GM19238 (cell line): Measurements from ENCODE around the gene SLC44A5.
"Not testable (repeated sequence)": the region's sequence is repeated elsewhere in the genome, so short reads cannot be mapped to it uniquely, and the experiment has no call there.

Source experiments
- DNase-seq: peaks from one replicate; pipeline ENCODE4 v3.0.0; 2011; ENCODE audit warnings: low spot score; ENCODE audit not compliant: insufficient read length

The SLC44A5 gene

GRCh38 chr1:75375476-75376447 is 235.2 kb downstream of the SLC44A5 start:
- not testable (repeated sequence) for DNase-seq

GRCh38 chr1:75373542-75374159 is 237.3 kb downstream of the SLC44A5 start:
- no peak for DNase-seq

GRCh38 chr1:75366595-75366994 is 244.3 kb downstream of the SLC44A5 start:
- no peak for DNase-seq

- DNase-seq = no peak
Observed at GRCh38 chr1:75361260-75361659, 249.7 kb downstream of the SLC44A5 start.

- not testable (repeated sequence) for DNase-seq
Observed at GRCh38 chr1:75354267-75354666, 256.6 kb downstream of the SLC44A5 start.

GRCh38 chr1:75353051-75353450 is 257.9 kb downstream of the SLC44A5 start:
- no peak for DNase-seq

- no peak for DNase-seq
Observed at GRCh38 chr1:75345538-75346292, 265.2 kb downstream of the SLC44A5 start.

GRCh38 chr1:75342786-75343185 is 268.1 kb downstream of the SLC44A5 start:
- no peak for DNase-seq

- DNase-seq = no peak
Observed at GRCh38 chr1:75341537-75341936, 269.4 kb downstream of the SLC44A5 start.

GRCh38 chr1:75338616-75339483 is 272.1 kb downstream of the SLC44A5 start:
- peak; percentile 2 for DNase-seq

- no peak for DNase-seq
Observed at GRCh38 chr1:75334876-75335389, 276.0 kb downstream of the SLC44A5 start.

- DNase-seq = no peak
Observed at GRCh38 chr1:75330624-75331023, 280.3 kb downstream of the SLC44A5 start.

GRCh38 chr1:75328691-75329090 is 282.2 kb downstream of the SLC44A5 start:
- DNase-seq = no peak

GRCh38 chr1:75327395-75327794 is 283.5 kb downstream of the SLC44A5 start:
- no peak for DNase-seq

- DNase-seq = no peak
Observed at GRCh38 chr1:75317976-75318375, 292.9 kb downstream of the SLC44A5 start.

GRCh38 chr1:75316230-75316629 is 294.7 kb downstream of the SLC44A5 start:
- DNase-seq = no peak

- DNase-seq = no peak
Observed at GRCh38 chr1:75312620-75313019, 298.3 kb downstream of the SLC44A5 start.

GRCh38 chr1:75310067-75310466 is 300.8 kb downstream of the SLC44A5 start:
- no peak for DNase-seq

GRCh38 chr1:75308365-75308764 is 302.5 kb downstream of the SLC44A5 start:
- no peak for DNase-seq

- no peak for DNase-seq
Observed at GRCh38 chr1:75305061-75305460, 305.9 kb downstream of the SLC44A5 start.

- no peak for DNase-seq
Observed at GRCh38 chr1:75293270-75293669, 317.6 kb downstream of the SLC44A5 start.
